GM12873 (cell line): ENCODE data around the gene CS.
A peak's percentile ranks its signal among the peaks of the same experiment; 100 is the strongest.

Experiments
- TF ChIP-seq, protein P1 (sequence below): IDR thresholded peaks from 2 replicates; pipeline ENCODE4 v1.5.1; 2012; ENCODE audit warnings: low read depth, mild to moderate bottlenecking, moderate library complexity, low read length, control low read depth; ENCODE audit not compliant: insufficient read depth; ENCODE audit errors: missing control alignments

Gene CS

DNA sequence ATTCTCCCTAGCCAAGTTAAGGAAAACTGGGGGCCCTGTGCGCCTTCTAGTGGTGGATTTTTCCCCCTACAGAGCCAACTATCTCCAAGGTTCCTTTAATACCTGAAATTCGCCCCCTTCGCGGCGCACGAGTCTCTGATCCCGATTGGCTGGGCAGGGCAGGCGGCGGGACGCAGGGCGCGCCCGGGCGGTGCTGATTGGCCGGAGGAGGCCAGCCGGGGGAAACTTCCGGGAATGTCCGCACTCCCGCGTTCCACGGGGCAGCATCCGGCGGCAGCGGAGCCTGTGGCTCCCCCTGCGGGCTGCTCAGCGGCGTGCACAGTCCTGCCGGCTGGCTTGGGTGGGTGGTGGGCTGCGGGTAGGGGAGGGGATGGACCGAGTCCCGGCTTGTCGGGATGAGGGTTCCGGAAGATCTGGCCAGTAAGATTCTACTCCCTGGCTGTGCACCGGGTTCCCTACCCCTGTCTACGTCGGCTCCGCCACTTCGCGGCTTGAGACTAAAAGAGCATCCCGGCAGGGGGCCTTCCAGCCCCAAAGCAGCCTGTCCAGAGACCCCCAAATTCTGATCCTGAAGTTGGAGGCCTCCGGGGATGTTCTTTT is 75.9 kb downstream of the CS start, which contains the start of gene NABP2:
NABP2 (plus strand) TSS at position 241 of the 600 bp plus-strand sequence. CDS start 515 bp downstream, outside the sequence.
- TF ChIP-seq, protein P1, sequence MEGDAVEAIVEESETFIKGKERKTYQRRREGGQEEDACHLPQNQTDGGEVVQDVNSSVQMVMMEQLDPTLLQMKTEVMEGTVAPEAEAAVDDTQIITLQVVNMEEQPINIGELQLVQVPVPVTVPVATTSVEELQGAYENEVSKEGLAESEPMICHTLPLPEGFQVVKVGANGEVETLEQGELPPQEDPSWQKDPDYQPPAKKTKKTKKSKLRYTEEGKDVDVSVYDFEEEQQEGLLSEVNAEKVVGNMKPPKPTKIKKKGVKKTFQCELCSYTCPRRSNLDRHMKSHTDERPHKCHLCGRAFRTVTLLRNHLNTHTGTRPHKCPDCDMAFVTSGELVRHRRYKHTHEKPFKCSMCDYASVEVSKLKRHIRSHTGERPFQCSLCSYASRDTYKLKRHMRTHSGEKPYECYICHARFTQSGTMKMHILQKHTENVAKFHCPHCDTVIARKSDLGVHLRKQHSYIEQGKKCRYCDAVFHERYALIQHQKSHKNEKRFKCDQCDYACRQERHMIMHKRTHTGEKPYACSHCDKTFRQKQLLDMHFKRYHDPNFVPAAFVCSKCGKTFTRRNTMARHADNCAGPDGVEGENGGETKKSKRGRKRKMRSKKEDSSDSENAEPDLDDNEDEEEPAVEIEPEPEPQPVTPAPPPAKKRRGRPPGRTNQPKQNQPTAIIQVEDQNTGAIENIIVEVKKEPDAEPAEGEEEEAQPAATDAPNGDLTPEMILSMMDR, result peak; percentile 78

DNA sequence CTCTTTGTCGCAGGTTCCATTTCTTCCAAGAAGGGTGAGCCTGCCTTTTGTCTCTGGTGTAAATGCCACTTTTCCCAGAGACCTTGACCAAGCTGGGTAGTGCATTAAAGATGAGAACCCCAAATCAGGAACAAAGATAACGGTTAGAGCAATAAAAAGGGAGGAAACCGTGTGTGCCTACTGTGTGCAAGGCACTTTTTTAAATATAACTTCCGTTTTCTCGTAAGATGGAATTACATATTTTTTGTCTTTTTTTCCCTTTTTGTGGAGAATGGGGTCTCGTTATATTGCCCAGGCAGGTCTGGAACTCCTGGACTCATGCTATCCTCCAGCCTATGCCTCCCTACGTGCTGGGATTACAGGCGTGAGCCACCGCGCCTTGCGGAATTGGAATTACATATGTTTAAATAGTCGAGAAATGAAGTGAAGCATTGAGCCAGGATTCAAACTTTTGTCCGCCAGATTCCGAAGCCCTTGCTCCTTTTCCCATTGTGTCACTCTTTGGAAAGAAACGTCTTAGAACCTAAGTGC is 76.5 kb downstream of the CS start:
- TF ChIP-seq, protein P1, result no peak

DNA sequence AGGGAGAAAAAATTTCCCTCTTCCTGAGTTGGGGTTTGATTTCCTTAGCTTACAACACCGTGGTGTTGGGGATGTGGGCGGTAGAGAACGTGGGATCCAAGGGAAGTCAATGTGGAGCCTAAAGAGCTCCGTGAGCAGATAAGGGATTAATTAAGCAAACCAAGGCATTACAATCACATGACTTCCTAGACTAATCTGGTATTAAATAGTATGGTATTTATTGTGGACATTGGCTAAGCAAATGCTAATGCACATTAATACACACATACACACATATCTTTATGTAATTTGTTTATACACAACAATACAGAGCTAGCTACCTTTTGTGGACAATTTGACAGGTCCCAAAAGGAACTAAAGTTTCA is 77.6 kb downstream of the CS start:
- TF ChIP-seq, protein P1, result no peak

DNA sequence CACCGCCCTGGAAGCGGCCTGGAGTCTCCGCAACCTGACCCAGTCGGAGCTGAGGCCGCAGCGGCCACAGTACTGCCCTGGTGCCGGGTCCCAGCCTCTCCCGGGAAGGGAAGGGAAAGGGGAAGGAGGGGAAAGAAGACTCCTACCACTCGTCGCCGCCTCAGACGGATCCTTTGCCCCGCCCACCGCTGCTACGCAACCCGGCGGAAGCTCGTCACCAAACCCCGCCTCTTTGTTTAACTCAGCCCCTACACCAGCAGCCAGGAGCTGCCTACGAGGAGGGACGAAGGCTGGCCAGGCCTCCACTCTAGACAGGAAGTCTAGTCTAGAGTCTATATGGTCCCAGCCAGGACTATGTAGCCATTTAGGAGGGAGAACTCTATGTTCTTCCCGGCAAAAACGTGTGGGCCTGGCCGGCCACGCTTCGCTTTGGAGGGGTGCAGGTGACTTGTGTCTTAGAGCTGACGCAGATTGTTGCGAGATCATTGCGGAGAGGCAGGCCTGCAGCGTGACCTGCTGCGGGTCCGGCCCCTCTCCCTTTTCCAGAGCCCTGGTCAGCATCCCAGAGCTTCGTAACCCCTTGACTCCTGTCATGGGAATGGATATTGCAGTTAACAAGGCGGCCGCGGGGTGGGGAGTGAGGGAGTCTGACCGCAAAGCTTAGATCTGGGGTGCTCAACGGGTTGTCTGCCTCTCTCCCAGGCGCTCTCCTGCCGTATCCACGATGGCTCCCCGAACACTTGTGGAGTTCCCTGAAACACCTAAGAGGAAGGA is 78.2 kb downstream of the CS start, which contains the start of gene RNF41:
RNF41 (minus strand) TSS at position 166 of the 774 bp plus-strand sequence. CDS start 7,875 bp downstream, outside the sequence.
- TF ChIP-seq, protein P1, result no peak
